Measurements from ENCODE around the gene MRPS16.

MRPS16 gene

DNA sequence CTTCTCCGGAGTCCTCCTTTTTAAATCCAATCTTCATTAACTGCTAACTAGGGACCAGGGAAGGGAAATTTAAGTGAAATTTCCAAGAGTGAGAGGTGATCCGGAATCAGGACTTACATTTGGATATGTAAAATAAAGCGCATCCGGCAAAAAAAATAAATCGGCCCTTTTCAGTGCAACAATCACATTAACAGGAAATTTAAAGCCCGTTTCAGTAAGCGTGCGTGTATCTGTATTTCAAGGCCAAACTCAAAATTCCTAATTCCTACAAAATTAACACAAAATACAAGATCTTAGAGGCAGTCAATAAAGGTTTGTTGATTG, 6.2 kb downstream of the MRPS16 start:
- no peaks in the 10 kb centered on the region; the same call in 1 of the 2 replicates for H3K4me1 ChIP-seq
- TF ChIP-seq, protein P1, sequence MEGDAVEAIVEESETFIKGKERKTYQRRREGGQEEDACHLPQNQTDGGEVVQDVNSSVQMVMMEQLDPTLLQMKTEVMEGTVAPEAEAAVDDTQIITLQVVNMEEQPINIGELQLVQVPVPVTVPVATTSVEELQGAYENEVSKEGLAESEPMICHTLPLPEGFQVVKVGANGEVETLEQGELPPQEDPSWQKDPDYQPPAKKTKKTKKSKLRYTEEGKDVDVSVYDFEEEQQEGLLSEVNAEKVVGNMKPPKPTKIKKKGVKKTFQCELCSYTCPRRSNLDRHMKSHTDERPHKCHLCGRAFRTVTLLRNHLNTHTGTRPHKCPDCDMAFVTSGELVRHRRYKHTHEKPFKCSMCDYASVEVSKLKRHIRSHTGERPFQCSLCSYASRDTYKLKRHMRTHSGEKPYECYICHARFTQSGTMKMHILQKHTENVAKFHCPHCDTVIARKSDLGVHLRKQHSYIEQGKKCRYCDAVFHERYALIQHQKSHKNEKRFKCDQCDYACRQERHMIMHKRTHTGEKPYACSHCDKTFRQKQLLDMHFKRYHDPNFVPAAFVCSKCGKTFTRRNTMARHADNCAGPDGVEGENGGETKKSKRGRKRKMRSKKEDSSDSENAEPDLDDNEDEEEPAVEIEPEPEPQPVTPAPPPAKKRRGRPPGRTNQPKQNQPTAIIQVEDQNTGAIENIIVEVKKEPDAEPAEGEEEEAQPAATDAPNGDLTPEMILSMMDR (IDR thresholded peaks at IDR 0.05; ENCODE audit: low read depth, low read length): no peak
- DNase-seq: no peak

DNA sequence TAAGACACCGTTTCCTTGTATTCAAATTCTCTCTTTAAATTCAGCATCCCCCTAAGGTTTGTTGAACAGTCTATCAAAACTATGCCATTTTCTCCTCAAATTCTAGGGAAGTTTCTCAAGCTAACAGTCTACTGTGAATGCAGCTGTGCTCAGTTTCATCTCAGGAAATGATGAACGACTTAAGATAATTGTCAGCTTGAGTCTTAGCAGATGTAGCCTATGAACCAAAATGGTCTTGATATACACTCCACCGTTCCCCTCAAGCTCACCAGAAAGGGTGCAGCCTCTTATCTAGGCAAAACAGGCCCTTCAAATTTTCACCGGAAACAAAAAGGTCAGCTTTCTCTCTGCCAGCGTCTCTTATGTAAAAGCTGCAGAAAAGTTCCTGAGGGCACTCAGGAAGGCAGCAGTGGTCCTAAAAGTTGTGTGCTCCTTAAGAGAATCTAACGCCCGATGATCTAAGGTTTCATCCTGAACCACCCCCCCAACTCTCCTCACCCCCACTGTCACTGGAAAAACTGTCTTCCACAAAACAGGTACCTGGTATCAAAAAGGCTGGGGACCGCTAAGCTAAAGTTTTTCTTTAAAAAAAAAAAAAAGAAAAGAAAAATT, 7.5 kb downstream of the MRPS16 start:
- no peaks in the 10 kb centered on the region; the same call in 1 of the 2 replicates for H3K4me1 ChIP-seq
- H3K36me3 ChIP-seq: peaks cover 40% of the 10 kb centered on the region
- TF ChIP-seq, protein P1 (IDR thresholded peaks at IDR 0.05; ENCODE audit: low read depth, low read length): no peak
- DNase-seq: no peak
- H3K27me3 ChIP-seq: no peaks in the 10 kb centered on the region
- peak overlapping the region; percentile 91 for H3K4me3 ChIP-seq (ENCODE audit: low read depth, low read length)
- H3K9me3 ChIP-seq: no peaks in the 10 kb centered on the region

More for the DNA sequence above, 6.2 kb downstream of the MRPS16 start:
- H3K36me3 ChIP-seq: peaks cover 31% of the 10 kb centered on the region
- no peaks in the 10 kb centered on the region for H3K27me3 ChIP-seq
- H3K9me3 ChIP-seq: no peaks in the 10 kb centered on the region
- H3K4me3 ChIP-seq (ENCODE audit: low read depth, low read length): peak overlapping the region; percentile 91

DNA sequence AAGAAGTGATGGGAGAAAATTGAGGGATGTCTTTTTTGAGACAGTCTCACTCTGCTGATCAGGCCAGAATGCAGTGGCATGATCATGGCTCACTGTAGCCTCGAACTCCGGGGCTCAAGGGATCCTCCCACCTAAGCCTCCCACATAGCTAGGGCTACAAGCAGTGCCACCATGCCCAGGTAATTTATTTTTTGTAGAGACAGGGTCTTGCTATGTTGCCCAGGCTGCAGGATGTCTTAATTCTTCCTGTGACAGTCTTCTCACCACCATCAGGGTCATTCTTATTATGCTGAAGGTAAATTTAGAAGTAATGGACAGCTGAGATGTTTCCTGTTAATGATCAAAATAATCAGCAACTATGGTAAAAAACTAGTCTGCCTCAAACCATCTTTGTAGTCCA, 12.5 kb downstream of the MRPS16 start:
- Histone ChIP-seq H3K4me1 (no peaks in the 10 kb centered on the region), H3K9me3 (no peaks in the 10 kb centered on the region), H3K27me3 (no peaks in the 10 kb centered on the region), H3K4me3 (ENCODE audit: low read depth, low read length) (no peak overlapping the region), H3K36me3 (peaks cover 50% of the 10 kb centered on the region)
- DNase-seq: no peak
- TF ChIP-seq, protein P1 (IDR thresholded peaks at IDR 0.05; ENCODE audit: low read depth, low read length): no peak

DNA sequence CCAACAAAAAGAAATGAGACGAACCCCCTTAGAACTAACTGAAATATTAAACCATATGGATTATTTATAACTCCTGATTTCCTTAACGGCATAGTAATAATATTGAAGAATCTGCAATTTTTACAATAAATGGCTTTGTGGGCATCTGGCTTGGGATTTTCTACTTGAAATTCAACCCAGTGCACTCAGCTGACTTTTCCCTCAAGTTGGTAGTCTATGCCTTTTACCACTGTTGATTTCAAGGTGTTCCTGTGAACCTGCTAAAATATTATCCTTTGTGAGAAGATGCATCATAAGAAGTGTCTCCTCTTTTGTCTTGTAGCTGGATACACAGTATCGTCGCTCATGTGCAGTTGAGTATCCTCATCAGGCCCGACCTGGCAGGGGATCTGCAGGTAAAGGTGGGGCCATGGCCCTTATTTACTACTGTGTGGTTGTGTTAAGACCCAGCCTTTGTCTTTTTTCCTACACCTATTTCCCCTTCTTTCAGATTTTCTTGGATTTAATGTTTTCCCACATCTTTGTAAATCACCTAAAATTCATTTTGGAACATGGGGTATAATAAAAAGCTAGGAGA, 13.4 kb downstream of the MRPS16 start:
- Histone ChIP-seq H3K4me1 (no peaks in the 10 kb centered on the region), H3K4me3 (ENCODE audit: low read depth, low read length) (no peak overlapping the region), H3K27me3 (no peaks in the 10 kb centered on the region), H3K36me3 (peaks cover 50% of the 10 kb centered on the region), H3K9me3 (no peaks in the 10 kb centered on the region)
- DNase-seq: no peak
- TF ChIP-seq, protein P1 (IDR thresholded peaks at IDR 0.05; ENCODE audit: low read depth, low read length): no peak

DNA sequence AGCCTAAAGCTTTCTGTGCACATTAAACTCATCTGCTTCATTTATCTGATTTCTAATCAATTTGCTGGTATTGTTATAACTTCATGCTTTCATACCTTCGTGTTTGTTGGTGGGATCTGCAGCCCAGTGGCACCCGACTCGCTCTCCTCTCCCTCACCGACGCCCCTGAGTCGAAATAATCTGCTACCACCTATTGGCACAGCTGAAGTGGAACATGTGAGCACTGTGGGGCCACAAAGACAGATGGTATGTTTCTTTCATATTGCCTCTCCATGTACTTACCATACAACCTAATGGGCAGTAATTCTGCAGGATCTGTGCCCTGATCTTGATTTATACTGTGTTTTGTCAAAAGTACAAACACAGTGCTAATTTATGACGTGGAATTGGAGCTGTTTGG, 17.7 kb downstream of the MRPS16 start:
- H3K27me3 ChIP-seq: no peaks in the 10 kb centered on the region
- DNase-seq: no peak
- no peaks in the 10 kb centered on the region for H3K9me3 ChIP-seq
- TF ChIP-seq, protein P1 (IDR thresholded peaks at IDR 0.05; ENCODE audit: low read depth, low read length): no peak
- no peaks in the 10 kb centered on the region for H3K4me1 ChIP-seq
- H3K4me3 ChIP-seq (ENCODE audit: low read depth, low read length): no peak overlapping the region
- H3K36me3 ChIP-seq: peaks cover 22% of the 10 kb centered on the region

DNA sequence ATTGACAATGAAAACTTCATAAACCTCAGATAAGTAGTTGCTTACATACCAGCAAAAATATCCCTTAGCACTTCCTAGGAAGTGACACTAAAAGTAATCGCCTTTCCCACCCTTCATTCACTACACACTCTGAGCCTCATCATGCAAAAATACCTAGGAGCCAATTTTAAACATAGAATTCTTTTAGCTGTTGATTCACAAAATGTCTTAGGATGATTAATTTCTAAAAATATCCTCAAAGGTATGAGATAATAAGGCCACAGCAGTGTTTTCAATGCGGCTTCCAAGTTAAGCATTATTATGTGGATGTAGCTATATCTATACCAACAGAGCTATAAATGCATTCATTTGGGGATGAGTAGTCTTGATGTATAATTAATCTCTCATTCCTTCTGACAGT, 18.6 kb downstream of the MRPS16 start:
- Histone ChIP-seq H3K4me3 (ENCODE audit: low read depth, low read length) (no peak overlapping the region), H3K9me3 (no peaks in the 10 kb centered on the region), H3K27me3 (no peaks in the 10 kb centered on the region), H3K36me3 (peaks cover 16% of the 10 kb centered on the region), H3K4me1 (no peaks in the 10 kb centered on the region)
- TF ChIP-seq, protein P1 (IDR thresholded peaks at IDR 0.05; ENCODE audit: low read depth, low read length): no peak
- no peak for DNase-seq
